ENCODE data around the gene SULT1C4.

- no peak for TF ChIP-seq EZH2phosphoT487 (IDR thresholded peaks at IDR 0.05; ENCODE audit: unreplicated experiment)
- no peak for TF ChIP-seq EZH2 (IDR thresholded peaks at IDR 0.05; ENCODE audit: low read depth, unreplicated experiment)
- no peak for TF ChIP-seq REST (IDR thresholded peaks at IDR 0.05; ENCODE audit: unreplicated experiment)
- TF ChIP-seq CTCF (conservative IDR thresholded peaks at IDR 0.05; ENCODE audit: low read depth in 2 of 2) = no peak
- no peak for TF ChIP-seq POLR2AphosphoS5 (IDR thresholded peaks at IDR 0.05; ENCODE audit: low read depth)
- TF ChIP-seq CREB1 (CRISPR knock-in tag; IDR thresholded peaks at IDR 0.05; ENCODE audit: low read depth) = no peak
- TF ChIP-seq ZNF331 (CRISPR knock-in tag; IDR thresholded peaks at IDR 0.05; ENCODE audit: low read depth) = no peak
- TF ChIP-seq ZNF462 (CRISPR knock-in tag; IDR thresholded peaks at IDR 0.05) = no peak
- no peak for TF ChIP-seq STAT1 (IDR thresholded peaks at IDR 0.05; ENCODE audit: unreplicated experiment)
Measured at GRCh38 chr2:108364676-108365297, 13.0 kb upstream of the SULT1C4 start.

All from GM23338 (cell line).